Activated CD8-positive, alpha-beta memory T cell treated with anti-CD3 and anti-CD28 coated beads, Interleukin-2, amount 50 U/mL, for 24 hours (primary cell): ENCODE measurements around the gene IFNG-AS1.

Experiments
- DNase-seq: peaks from one replicate; pipeline ENCODE4 v3.0.0-alpha.2; 2020; ENCODE audit errors: extremely low read depth

The IFNG-AS1 gene

DNA sequence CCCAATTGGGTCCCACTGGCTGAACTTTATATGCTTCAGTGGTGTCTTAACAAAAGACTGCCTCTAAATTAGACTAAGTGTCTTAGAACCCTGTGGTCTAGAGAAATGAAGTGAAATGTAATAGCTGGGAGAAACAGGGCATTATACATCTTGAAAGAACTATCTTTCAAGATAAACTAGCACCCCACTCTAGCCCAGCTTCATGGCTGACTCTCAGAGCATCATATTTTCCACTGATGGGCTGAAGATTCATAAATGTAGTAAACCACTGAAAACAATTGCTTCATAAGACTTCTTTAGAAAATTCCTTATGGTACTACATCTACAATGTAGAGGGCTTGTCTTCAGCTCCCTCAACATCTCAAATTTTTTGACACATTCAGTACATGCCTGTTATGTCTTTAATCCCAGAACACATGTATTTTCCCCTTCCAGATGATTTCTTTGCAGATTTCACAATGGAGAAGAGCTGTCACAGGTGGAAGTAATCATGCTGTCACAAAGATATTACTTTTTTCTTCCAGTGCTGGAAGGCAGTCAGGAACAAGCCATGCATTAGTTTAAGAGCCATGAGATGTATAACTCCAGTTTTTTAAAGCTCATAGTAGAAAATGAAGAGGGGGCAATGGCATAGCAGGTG, 48.5 kb downstream of the IFNG-AS1 start:
- DNase-seq, result no peak

DNA sequence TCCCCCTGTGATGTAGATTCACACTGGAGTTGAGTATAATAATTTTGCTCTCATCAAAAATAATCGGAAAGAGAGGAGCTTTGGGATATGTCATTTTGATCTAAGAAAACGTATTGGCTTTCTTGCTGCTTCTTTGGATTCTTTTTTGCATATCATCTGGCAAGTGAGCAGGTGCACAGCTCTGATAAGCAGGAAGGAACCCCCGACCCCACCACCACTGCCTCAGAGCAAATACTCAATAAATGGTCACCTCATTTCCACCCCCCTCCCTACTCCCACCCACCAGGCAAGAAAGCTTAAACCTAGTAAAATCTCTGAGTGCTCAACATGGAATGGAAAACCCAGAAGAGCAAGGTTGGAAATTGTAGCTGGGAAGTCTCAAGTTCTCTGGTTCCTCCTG, 49.4 kb downstream of the IFNG-AS1 start:
- no peak for DNase-seq

DNA sequence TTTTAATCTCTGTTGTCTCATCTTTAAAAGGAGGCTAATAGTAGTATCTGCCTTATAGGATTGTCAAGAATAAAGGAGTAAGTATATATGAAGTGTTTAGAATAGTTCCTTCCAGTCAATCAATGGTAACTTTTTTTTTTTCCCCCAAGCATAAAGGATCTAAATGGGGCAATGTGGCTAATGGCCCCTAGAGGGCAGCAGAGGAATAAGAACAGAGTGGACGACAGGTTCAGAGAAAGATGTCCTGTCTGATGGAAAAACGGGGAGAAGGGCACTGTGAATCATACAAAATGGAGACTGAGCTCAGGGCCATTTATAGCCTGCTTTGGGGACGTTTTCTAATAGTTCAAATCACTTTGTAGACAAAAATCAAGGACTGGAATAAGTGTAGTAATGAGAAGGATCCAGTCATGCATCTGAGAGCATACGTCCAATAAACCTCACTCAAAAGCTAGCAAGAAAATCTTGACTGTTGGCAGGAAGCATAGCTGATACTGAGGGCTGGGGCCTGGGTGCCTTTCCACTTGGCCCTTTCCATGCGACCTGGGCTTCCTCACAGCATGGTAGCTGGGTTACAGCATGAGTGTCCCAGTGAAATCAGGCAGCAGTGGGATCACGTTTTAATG, 51.3 kb downstream of the IFNG-AS1 start:
- DNase-seq, result peak; percentile 30

DNA sequence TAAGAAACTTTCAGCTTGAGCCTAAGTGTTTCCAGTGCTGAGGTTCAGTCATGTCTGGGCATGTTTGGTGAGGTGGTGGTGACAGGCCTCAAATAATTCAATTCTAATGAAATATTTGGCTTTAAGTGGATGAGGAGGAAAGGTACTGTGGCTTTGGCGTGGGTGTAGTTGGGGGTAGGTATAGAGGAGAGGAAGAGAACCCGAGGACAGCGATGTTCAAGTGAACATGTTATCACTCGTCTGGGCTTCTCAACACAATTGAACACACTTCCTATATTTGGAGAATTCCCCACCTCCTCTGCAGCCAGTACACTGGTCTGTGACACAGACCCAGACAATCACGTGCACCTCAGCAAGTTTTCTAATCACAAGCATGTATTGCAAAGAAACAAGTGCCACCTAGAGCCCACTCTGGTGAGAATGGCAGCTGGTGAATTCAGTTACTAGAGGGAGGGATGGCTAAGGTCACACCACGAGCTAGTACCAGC, 53.0 kb downstream of the IFNG-AS1 start:
- no peak for DNase-seq

DNA sequence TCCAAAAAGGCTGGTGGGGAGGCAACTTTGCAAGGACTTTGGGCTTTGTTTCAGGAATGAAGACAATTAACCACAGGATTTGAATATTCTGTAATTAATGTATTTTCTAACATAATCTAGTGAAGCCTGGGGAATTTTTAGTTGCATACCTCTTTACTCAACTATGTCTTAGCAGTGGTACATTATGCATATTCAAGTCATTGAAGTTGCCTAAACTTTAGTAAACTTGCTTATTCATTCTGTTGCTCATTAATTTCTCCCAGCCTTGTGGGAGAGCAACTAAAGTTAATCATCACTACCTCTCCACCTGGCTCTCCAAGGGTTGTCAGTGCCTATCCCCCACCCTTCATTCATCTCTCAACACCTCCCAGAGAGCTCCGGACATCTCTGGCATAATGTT, 54.2 kb downstream of the IFNG-AS1 start:
- no peak for DNase-seq

DNA sequence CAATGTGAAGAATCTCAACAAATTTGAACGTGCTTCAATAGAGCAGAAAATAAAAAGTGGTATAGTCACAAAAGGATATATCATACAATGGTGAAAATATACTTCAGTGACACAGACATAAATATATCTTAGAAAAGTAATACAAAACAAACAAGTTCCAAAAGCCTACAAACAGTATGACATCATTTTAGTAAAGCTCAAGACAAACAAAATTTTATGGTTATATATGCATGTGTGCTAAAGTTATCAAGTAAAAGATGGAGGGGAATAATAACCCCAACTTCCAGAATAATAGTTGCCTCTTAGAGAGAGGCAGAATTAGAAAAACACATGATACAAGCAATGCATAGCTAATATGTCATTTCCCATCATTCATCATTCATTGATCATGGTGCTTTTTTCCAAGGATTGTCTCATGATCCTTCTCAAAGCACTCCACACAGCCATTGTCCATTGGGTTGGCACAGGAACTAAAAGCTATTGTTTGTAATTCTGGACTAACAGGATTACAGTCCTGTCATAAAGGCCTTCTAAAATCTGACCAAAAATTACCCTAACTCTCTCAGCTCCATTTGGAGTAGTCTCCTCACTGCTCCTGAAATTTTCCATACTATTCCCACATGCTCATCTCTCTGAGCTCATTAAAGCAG, 59.5 kb downstream of the IFNG-AS1 start:
- no peak for DNase-seq

DNA sequence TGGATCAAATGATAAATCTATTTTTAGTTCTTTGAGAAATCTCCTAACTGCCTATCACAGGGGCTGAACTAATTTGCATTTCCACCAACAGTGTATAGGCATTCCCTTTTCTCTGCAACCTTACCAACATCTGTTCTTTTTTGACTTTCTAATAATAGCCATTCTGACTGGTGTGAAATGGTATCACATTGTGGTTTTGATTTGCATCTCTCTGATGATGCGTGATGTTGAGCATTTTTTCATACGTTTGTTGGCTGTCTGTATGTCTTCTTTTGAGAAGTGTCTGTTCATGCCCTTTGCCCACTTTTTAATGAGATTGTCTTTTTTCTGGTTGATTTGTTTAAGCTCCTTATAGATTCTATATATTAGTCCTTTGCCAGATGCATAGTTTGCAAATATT, 67.1 kb downstream of the IFNG-AS1 start:
- no peak for DNase-seq

DNA sequence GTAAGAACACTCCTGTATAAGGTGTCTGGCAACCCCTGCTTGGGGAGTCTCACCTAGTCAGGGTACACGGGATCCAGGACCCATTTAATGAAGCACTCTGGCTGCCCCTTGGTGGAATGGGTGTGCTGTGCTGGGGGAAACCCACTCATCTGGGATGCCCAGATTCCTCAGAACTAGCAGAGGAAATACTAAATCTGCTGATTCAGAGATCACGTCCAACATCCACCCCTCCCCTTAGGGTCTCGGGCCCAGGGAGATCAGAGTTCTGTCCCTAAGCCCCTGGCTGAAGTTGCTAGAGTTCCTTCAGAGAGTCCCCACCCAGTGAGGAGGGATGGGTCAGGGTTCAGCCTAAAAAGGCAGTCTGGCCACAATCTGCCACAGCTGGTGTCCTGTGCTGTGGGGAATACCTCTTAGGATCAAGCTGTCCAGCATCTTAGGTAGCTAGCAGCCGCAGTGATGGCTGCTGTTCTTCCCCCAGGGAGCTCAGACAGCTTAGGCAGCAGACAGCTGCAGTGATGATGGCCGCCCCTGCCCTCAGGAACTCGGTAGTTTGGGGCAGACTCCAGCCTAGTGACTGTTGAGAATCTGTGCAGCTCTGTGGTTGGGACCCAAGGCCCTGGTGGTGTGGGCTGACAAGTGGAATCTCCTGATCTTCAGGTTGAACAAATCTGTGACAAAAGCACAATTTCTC, 74.8 kb downstream of the IFNG-AS1 start:
- DNase-seq, result no peak

DNA sequence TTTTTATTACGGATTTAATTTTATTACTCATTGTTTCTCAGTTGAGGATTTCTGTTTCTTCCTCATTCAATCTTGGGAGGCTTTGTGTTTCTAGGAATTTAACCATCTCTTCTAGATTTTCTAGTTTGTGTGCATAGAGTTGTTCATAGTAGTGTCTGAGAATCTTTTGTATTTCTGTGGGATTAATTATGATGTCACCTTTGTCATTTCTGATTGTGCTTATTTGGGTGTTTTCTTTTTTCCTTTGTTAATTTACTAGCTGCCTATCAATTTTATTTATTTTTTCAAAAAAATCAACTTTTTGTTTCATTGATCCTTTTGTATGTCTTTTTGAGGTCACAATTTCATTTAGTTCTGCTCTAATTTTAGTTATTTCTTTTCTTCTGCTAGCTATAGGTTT, 75.9 kb downstream of the IFNG-AS1 start:
- DNase-seq, result no peak

DNA sequence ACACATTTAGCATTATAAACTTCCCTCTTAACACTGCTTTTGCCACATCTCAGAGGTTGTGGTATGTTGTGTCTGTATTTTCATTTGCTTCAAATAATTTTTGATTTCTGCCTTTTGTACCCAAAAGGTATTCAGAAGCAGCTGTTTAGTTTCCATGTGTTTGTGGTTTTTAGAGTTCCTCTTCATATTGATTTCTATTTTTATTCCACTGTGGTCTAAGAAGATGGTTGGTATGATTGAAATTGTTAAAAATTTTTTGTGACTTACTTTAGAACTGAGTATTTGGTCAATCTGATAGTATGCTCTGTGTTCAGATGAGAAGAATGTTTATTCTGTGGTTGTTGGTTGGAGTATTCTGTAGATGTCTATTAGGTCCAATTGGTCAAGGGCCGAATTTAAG, 76.4 kb downstream of the IFNG-AS1 start:
- DNase-seq, result no peak

DNA sequence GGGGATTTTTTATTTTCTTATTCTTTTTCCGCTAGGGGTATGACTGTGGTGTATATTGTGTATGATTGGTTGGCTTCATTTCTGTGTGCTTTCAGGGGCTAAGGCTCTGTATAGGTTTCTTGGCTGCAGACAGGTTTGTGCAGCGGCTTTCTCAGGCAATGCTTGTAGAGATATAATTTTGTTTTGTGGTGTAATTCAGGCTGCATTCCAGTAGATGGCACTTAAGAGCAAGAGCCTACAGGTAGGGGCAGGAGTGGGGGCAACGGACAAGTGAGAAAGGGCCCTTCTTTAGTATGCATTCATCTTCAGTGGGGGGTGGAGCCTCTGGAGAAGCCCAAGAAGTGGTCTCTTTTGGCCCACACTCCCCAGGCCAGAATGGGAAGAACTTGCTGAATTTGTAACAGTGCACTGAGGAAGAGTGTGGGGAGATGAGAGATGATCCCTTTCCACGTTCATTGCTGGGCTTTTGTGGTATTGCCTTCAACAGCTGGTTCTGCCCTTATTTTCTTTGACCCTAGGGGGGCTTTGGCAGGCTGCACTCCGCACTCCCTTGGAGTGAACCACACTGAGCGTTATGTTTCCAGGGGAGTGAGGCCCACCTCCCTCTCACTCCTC, 78.6 kb downstream of the IFNG-AS1 start:
- no peak for DNase-seq

DNA sequence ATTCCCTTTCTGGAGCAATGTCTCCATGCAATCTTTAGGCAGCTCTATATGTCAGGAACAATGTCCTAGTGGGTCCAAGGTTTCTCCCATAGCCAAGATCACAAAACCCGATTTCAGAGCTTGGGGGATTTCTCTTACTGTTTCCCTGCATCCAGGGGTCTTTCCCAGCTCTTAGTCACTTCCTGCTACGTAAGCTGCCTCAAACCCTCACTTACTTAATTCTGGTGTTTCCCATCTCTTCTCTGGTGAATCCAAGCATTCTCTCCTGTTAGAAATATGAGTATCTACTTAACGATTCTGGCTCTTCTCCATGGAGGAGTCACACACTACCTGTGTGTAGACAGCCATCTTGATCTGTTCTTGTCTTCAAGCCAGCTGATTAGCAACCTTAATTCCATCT, 80.0 kb downstream of the IFNG-AS1 start:
- DNase-seq, result no peak
